SU-DHL-6 (cell line): ENCODE results near the gene CRISPLD2.

Experiments
- EZH2phosphoT487 ChIP-seq: fragments of 200-600 bp; sonication (generic), shearing (Covaris generic); conservative IDR thresholded peaks from 2 replicates; pipeline ENCODE4 v1.6.1; 2018; ENCODE audit warnings: mild to moderate bottlenecking, antibody characterized with exemption, low read length, moderate library complexity, mixed read lengths
- TF ChIP-seq, protein P1 (sequence below): fragments of 200-600 bp; sonication (generic); IDR thresholded peaks from one replicate; pipeline ENCODE4 v1.5.1; 2017; ENCODE audit warnings: antibody characterized with exemption, mild to moderate bottlenecking, low read length, moderate library complexity; ENCODE audit not compliant: insufficient read depth, poor library complexity, severe bottlenecking

GRCh38 chr16:84844559-84845495 is 25.0 kb downstream of the CRISPLD2 start:
- TF ChIP-seq, protein P1, sequence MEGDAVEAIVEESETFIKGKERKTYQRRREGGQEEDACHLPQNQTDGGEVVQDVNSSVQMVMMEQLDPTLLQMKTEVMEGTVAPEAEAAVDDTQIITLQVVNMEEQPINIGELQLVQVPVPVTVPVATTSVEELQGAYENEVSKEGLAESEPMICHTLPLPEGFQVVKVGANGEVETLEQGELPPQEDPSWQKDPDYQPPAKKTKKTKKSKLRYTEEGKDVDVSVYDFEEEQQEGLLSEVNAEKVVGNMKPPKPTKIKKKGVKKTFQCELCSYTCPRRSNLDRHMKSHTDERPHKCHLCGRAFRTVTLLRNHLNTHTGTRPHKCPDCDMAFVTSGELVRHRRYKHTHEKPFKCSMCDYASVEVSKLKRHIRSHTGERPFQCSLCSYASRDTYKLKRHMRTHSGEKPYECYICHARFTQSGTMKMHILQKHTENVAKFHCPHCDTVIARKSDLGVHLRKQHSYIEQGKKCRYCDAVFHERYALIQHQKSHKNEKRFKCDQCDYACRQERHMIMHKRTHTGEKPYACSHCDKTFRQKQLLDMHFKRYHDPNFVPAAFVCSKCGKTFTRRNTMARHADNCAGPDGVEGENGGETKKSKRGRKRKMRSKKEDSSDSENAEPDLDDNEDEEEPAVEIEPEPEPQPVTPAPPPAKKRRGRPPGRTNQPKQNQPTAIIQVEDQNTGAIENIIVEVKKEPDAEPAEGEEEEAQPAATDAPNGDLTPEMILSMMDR, result no peak
- TF ChIP-seq EZH2phosphoT487, result no peak
